Non-pigmented ciliary epithelial cell (primary cell): ENCODE measurements around the gene ARHGAP24.
"Not testable (repeated sequence)": the region's sequence is repeated elsewhere in the genome, so short reads cannot be mapped to it uniquely, and the experiment has no call there.

Experiments
- DNase-seq: peaks from one replicate; pipeline ENCODE4 v3.0.0-alpha.2; 2010; ENCODE audit warnings: low read depth

ARHGAP24 gene

DNA sequence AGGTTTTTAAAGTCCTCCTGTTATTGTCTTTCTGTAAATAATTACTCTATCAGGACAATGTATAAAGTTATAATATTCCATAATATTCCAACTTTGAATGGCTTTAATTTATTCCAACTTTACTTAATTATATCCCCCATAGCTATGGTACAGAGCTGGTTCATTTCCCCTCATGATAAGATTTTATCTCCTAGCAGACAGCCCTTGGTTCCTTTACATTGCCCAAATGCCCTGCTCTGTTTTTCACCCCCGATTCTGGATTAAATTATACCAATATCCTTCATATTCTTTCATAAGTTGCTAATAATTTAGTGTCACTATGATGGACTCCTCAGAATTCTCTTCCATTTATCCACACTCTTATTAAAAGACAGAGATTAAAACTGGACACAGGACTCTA, 544.4 kb downstream of the ARHGAP24 start:
- DNase-seq, result no peak

DNA sequence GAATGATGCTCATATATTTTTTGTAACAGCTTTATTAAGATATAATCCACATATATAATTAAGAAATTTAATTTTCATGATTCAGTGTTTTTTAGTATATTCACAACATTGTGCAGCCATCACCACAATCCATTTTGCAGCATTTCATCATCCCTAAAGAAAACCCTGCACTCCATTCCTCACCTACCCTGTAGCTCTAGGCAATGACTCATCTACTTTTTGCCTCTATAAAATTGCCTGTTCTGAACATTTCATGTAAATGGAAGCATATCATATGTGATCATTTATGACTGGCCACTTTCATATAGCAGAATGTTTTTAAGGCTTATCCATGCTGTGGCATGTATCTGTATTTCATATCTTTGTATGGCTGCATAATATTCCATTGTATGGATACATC, 545.0 kb downstream of the ARHGAP24 start:
- no peak for DNase-seq

- not testable (repeated sequence) for DNase-seq
Measured at GRCh38 chr4:86021671-86022070, 546.7 kb downstream of the ARHGAP24 start.

DNA sequence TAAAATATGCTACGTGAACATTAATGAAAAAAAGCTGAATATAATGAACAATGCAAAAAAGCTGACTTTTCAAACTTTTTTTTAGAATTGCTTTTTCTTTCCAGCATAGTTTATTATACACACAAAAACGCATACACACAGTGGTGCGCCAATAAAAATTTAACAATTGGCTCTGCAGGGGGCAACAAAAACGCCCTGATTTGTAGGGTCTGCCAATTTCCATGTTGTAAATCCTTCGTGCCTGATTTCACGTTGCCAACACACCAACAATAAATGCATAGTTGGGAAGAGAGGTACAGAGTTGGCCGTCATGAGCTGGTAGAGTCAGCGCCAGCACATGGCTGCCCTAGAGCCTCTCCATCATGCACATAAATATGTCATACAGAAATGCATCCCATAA, 551.8 kb downstream of the ARHGAP24 start:
- no peak for DNase-seq

- no peak for DNase-seq
Measured at GRCh38 chr4:86031927-86032326, 557.0 kb downstream of the ARHGAP24 start.

- DNase-seq, result peak; percentile 77
Measured at GRCh38 chr4:86032476-86033022, 557.6 kb downstream of the ARHGAP24 start.

DNA sequence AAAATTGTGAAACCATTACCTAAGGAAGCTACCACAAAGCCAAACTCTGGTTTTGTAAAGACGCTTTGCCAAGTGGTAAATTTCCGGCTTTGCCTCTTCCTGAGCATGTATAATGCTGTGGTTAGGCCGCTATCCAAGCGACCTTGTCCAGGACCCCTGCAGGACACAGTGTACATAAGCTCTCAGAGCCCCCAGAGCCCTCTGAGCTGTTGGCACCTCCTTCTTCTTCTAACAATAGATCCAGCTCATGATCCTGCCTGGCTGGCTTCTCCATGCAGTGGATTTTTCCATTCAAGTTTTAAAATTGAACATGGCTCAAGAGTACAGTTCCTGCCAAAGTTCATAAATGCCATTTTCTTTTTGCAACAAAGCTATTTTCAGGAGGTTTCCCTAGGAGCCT, 558.2 kb downstream of the ARHGAP24 start:
- no peak for DNase-seq

- no peak for DNase-seq
Measured at GRCh38 chr4:86034616-86035015, 559.7 kb downstream of the ARHGAP24 start.

DNA sequence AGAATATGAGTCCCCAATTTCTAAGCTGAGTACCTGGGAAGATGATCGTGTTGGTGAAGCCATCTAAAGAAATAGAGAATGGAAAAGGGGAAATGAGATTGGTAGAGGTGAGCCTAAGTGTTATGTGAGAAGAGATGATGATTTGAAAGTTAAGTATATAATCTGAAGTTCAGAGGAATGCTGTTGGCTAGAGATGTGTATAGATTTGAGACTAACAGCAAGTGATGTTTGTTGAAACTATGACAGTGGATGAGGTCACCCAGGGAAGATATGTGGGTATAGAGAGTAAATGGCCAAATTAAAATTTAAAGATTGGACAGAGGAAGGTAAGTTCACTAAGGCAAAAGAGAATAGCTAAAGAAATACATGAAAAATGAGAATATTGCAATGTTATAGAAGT, 560.7 kb downstream of the ARHGAP24 start:
- no peak for DNase-seq

DNA sequence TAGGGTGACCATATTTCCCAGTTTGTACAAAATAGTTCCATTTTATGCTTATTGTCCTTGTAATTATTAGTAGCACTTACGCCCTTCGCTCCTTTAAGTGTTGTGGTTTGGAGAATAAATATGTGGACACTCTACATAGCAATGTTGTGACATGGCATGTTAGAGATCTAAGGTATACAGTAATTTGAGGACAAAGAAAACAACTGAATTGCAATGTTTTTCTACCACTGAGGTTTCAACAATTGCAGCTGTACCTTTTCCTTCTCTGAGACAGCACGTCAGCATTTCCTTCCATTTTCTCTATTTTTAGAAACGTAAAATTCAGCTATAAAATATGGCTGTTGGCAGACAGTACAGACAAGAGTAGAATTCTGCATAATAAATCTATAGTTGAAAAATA, 561.8 kb downstream of the ARHGAP24 start:
- peak; percentile 75 for DNase-seq

DNA sequence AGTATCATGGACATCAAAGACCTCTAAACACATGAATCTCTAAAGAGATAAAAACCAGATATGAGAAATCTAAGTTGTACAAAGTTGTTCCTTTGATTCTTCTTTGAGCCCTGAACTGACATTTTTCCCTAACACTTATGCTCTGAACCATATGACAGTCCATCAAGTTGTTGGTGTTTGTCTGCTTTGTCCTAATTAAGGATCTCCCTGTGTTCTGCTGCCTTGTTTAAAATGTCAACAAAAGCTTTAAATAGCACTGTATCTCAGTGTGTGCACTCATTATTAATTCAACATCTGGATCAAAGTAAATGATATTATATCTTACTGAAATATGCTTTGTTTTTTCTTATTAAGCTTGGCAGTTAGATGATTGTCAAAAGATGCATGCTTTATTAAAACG, 563.1 kb downstream of the ARHGAP24 start:
- no peak for DNase-seq

DNA sequence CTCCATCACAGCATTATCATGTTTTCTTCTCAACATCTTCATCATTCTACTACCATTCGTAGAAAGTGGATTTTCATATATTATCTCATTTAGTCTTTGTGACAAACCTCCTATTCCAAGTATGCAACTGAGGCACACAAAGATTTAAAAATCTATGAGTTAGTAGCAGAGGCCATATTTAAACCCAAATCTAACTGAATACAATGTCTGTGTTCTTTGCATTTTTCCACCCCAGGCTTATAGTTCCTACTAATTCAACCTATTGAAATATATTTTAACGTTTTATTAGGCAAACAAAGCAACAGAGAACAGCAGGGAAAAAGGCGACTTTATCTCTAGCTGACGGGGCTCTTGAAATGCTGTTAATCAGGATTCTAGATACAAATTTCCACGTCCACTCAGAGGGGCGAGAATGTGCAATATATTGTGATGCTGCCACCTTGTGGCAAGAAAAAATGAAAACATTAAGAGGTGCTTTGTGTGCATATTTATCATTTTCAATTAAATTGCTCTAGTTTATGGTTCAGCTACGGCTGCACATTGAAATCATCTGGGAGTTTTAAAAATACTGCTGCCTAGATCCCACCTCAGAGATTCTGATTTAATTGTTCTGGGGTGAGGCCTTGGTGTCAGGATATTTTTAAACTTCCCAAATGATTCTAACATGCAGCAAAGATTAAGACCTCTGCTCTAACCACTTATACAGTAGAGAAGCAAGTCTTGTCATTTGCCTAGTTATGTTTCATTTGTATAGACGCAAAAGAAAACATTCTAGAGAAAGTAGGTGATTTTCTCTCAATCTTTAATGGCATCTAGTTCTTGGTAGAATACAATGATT, 569.0 kb downstream of the ARHGAP24 start:
- DNase-seq, result no peak

GRCh38 chr4:86044593-86044985, 569.6 kb downstream of the ARHGAP24 start:
- no peak for DNase-seq

GRCh38 chr4:86048426-86048825, 573.5 kb downstream of the ARHGAP24 start:
- peak; percentile 35 for DNase-seq

DNA sequence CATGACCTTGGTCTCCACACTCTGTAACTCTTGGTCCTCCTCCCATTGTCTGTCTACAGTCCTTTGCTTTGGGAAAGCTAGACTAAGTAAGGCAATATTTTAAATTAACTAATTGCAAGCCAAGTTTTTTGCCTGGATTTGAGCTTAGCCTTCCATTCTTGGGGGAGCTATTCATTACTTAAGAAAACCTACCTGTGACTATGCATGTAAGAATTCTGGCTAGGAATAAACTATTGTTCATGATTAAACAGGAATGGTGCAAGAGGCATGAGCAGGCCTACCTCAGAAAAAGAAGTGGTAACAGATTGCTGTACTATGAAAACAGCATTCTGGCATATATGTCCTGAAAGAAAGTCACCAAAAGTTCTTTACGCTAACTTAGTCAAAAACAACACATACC, 575.5 kb downstream of the ARHGAP24 start:
- no peak for DNase-seq
